Muscle of back (tissue), 11 donors: ENCODE results near the gene SLC5A3. TPM values are rescaled to one million over a fixed set of nuclear protein-coding genes. Genes with fewer than 3 reads are reported as not detected.

ENCODE experiments used
- DNase-seq, 3 donors: peaks; one replicate each; pipeline versions ENCODE4 v3.0.0 to v3.0.0-alpha.2; 2013
- polyA plus RNA-seq, 10 donors: library from polyadenylated mRNA; unstranded; fragments of 120-200 nt; gene quantifications; one replicate each; pipeline ENCODE4 v1.2.1, GENCODE V29; 2013; ENCODE audit not compliant: insufficient read length in 10 of 10

SLC5A3 gene
- polyA plus RNA-seq, 10 donors = 4.7 to 8.5 (median 6.0) TPM

DNA sequence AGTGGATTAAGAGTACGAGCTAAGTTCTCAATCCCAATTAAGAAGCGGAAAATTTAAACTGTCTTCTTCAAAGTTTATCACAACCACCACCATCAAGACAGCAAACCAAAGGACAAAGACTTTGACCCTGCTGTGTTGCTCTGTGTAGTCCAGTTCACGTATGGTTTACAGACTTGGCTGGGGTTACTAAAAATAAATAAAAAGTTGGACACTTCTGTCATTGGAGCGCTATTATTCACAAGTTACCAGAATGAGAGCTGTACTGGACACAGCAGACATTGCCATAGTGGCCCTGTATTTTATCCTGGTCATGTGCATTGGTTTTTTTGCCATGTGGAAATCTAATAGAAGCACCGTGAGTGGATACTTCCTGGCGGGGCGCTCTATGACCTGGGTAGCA, 21.6 kb downstream of the SLC5A3 start:
- no peak for DNase-seq

DNA sequence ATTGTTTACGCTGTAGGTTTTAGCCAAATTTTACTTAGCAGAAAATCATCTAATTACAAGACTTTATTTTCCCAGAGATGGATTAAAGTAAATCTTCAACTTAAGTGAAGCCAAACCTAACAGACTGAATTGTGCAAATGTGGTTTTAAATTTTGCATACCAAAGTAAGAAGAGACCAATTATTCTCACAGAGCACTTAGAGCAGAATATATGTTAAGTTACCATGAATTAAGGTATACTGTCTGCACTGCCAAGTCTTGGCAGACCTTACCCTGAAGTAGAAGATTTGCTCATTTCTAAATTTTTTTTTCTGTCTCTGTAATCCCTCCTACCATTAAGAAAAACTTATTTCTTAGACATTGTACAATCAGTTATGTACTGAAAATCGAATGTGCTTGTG, 24.1 kb downstream of the SLC5A3 start:
- no peak for DNase-seq

DNA sequence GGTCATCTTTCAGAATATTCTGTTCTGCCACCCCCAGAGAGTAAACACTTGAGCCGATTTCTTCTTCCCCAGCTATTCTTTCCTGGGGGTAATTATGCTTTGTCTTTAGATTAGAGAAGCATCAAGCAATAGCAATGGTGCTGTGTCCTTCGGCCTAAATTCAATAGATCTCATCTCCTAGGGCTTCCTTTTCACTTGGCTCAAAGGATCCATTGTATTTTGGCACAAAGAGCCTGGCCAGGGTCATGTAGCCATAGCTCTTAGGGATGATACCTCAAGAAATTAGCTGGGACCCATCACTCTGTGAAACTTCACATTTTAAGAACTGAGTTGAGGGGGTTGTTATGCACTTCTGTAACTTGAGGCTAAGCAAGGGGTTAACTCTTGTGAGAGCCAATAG, 27.0 kb downstream of the SLC5A3 start:
- no peak for DNase-seq

DNA sequence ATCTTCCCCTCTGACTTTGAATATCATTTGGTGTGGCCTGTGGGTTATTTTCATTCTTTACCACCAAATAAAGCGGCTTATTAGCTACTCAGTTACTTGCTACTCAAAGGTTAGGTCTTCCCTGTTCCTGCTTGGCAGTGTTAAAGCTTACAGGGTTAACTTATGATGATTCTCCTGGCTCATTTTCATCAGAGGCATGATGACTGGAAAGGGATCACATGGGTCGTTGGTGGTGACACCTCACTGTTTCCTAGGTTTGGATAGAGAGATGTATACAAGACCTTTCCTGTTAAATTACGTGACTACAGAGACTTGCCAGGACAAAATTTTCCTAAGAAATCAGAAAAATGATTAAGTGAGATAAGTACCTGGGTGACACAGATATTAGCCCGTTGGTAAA, 27.4 kb downstream of the SLC5A3 start:
- DNase-seq = no peak

DNA sequence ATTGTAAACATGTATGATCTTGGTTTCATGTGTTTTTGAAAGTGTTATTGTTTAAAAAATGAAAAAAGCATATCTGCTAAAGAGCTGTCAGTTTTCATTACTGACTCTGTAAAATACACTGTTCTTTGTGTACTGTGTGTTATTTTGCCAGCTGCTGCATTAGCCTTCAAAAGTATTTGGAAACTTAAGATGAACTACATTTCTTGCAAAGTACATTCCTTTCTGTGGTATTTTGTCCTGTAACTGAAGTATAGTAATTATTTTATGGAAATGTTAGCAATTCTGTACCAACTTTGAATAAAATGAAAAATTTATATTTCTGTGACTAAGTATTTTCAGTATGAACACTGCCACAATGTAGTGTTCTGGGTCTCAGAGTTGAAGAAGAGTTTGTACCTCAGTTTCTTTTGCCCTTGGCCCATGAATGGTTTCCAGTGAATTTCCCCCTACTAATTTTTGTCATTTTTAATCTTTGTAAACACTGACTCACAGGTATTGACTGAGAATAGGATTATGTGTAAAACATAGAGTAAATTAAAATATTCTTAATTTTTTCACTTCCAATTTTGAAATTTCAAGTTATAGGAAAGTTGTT, 32.7 kb downstream of the SLC5A3 start:
- no peak for DNase-seq

DNA sequence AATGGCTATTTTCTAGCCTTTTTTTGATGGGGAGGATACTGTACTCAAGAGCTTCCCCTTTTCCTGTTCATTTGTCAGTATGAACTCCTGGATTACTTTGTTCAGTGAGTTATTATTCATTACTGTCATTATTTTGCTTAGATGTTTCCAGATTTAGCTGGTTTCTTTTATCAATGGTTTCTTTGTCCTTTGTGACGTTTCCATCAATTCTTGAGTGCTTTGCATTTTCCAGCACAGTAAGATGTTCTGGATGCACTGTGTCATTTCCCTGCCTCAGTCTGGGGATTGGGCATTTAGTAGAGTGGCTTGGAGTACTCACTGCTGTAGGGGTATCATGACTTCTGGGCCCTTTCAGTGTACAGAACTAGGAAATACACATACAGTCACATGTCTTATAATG, 34.2 kb downstream of the SLC5A3 start:
- no peak for DNase-seq

DNA sequence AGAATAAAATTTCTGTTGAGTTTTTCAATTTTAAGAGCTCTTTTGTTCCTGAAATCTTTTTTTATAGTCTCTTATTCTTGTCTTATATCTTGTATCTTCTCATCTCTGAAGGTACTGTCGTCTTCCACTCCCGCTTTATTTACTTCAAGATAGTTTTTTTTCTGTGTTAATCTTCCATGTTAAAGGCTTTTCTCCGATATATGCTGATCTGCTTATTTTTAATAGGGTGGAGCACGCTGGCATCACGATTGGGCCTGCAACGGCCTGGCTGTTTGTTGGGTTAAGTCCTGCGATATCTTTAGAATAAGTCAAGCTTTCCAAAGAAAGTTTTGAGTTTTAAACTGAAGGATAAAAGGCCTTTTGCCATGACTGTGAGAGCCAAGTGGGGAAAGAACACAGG, 35.7 kb downstream of the SLC5A3 start:
- DNase-seq = no peak

DNA sequence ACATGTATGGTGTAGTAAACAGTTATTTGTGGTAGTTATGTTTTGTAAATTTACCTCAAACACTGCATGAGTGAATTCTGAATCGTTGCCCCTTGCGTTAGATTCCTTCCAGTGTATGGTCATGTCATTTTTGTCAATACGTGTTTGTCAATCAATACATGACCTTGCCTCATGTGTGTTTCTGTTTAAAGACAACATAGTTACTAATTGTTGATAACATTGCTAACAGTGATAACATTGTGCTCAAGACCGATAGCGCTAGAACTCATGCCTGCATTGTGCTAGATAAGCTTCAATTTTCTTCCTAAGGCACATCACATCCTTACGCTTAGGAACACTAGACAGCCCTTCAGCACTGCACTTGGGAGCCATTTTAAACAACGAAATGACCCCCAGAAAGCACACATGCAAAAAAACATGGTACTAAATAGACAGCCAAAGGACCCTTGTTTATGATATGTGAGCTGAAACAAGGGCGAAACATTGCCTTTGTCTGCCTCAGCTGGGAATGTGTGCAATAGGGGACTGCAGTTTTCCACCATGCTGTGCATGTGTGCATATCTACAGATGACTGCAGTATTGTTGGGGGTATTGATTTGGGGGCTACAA, 37.3 kb downstream of the SLC5A3 start:
- DNase-seq = no peak

DNA sequence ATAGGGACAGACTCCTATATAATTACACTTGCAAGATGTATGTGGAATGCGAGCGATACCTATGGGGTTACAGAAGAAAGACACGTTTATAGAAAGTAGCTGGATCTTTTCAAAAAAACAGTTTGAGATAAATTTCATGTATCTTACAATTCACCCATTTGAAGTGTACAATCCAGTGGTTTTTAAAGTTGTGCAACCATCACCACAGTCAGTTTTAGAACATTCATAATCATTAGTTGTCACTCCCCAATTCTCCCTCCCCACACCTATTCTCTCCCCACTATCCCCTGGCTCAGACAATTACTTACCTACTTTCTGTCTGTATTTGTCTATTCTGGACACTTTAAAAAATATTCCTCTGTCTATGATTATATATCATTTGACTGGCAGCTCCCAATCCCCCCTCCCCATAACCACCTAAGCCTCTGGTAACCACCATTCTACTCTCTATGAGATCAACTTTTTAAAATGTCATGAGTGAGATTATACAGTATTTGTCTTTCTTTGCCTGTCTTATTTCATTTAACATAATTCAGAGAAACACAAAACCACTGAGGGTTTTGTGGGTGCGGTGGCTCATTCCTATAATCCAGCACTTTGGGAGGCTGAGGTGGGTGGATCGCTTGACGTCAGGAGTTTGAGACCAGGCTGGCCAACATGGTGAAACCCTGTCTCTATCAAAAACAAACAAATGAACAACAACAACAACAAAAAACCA, 39.1 kb downstream of the SLC5A3 start:
- no peak for DNase-seq

DNA sequence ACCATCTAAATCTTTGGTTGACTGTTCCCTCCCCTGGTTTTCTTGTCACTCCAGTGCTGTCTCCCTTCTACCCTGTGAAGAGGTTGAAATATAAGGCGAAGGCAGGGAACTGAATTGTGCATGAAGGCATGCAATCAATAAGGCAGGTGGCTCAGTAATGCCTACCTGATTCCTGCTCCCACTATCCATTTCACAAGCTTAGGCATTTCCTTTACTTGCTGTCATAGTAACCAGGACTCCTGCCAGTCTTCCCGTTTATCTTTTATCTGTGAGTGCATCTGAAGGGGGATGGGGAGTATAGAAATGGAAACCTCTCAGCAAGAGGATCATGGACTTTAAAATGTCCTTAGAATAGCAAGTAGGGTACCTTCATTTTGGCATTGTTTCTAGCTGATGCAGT, 40.5 kb downstream of the SLC5A3 start:
- no peak for DNase-seq

DNA sequence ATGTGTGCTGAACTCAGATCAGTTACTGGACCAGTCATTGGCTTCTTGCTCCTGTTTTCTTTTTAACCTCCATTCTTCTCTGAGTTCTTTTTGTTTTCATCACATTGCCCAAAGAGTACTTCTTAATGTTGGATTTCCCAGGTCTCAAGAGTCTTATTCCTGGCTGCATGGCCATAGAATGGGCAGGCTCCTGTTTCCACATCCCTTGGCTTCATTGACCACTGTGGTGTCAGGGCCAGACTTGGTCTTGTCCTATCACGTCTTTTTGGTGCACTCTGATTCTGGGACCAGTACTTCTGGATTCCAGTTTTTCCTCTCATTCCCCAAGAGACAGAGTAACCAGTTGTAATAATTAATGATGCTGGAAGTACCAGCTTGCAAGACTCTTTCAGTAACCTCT, 41.8 kb downstream of the SLC5A3 start:
- no peak for DNase-seq

DNA sequence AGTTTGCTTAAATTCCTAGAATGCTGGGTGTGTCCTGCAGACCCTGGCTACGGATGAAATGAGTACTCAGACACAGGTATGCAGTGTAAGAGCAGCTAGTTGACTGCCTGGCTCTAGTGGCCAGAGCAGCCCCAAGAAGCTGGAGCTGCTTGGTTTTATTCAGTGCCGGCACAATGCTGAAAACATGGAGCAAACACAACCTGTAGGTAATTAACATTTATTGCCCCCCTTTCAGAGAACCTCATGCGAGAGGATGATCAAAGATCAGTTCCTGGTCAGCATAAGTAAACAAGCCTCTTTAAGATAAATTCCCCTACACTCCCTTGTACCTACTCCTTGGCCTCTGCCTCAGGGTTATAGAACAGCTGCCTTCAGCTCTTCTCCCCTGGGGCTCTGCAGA, 43.2 kb downstream of the SLC5A3 start:
- no peak for DNase-seq

DNA sequence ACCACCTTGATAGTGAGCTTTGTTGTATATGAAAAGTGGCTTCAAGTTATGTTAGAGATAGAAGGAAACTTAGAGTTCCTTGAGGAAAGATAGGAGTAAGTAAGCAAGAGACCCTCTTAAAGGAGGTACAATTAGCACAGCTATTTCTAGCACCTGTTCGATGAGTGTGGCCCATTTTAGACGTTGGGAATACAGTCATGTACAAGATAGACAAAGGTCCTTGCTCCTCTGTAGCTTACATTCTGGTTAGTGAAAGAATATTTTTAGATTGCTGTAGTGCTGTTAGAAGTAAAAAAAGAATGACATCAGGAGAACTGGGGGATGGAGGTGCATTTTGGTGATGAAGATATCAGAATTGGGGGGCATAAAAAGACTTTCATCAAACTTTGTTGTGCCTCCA, 47.5 kb downstream of the SLC5A3 start:
- no peak for DNase-seq

DNA sequence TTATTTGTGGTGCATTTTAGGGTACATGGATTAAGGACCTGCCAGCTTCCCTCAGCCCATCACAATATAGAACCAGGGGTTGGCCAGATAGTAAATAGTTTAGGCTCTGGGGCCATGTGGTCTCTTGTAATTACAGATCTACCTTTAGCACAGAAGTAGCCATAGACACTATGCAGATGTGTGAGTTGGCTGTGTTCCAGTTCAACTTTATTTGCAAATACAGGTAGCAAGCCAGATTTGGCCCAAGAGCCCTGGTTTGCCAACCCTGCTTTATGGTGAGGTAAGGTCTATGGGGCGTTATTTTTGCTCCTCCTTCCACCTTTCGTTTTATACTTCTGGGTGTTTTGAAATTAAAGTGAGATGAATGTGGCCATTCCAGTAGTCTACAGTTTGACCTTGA, 48.7 kb downstream of the SLC5A3 start:
- no peak for DNase-seq

Other genes starting within 250 kb of the SLC5A3 start
- 100 to 1,000 TPM; 270 to 337 (median 299) TPM for gene ATP5PO, start 157.8 kb upstream of the SLC5A3 start, polyA plus RNA-seq
- gene MRPS6, start within 50 bp of the SLC5A3 start, polyA plus RNA-seq = 10 to 100 TPM; 35.4 to 47.7 (median 41.1) TPM